NT2/D1 (cell line): ENCODE measurements around the gene WDR7.
"Not testable (repeated sequence)": the region's sequence is repeated elsewhere in the genome, so short reads cannot be mapped to it uniquely, and the experiment has no call there.

ENCODE experiments used
- DNase-seq: peaks from one replicate; pipeline ENCODE4 v3.0.0-alpha.2; 2011; ENCODE audit warnings: low read depth, low spot score
- H3K27me3 ChIP-seq: 2 replicates; pipeline ENCODE4 v1.6.0; 2011; ENCODE audit warnings: mild to moderate bottlenecking; ENCODE audit not compliant: insufficient read length, insufficient read depth
- H3K36me3 ChIP-seq: 2 replicates; pipeline ENCODE4 v1.6.1; 2011; ENCODE audit warnings: mild to moderate bottlenecking, low read length, mixed read lengths; ENCODE audit not compliant: insufficient read depth, insufficient read length
- H3K4me1 ChIP-seq: 2 replicates; pipeline ENCODE4 v1.5.1; 2011; ENCODE audit not compliant: insufficient read depth, insufficient read length
- H3K4me3 ChIP-seq: 2 replicates; pipeline ENCODE4 v1.5.1; 2011; ENCODE audit warnings: low read depth; ENCODE audit not compliant: insufficient read length
- H3K9ac ChIP-seq: 2 replicates; pipeline ENCODE4 v1.6.0; 2011; ENCODE audit warnings: low read depth; ENCODE audit not compliant: insufficient read length
- H3K9me3 ChIP-seq: 2 replicates; pipeline ENCODE4 v1.5.1; 2011; ENCODE audit warnings: mild to moderate bottlenecking, low read length; ENCODE audit not compliant: insufficient read depth
- SUZ12 ChIP-seq: IDR thresholded peaks from 2 replicates; pipeline ENCODE4 v1.6.1; 2011; ENCODE audit not compliant: insufficient read length, insufficient read depth; ENCODE audit errors: extremely low read depth
- YY1 ChIP-seq: IDR thresholded peaks from 2 replicates; pipeline ENCODE4 v1.6.1; 2011; ENCODE audit not compliant: insufficient read length, insufficient read depth
- ZNF274 ChIP-seq: IDR thresholded peaks from 2 replicates; pipeline ENCODE4 v1.6.1; 2011; ENCODE audit warnings: mild to moderate bottlenecking, low read depth, low read length

WDR7 gene

GRCh38 chr18:56645415-56646016 is 5.6 kb upstream of the WDR7 start:
- no peak for TF ChIP-seq ZNF274
- no peak for TF ChIP-seq SUZ12
- no peak for TF ChIP-seq YY1
- no peak overlapping the region for H3K4me3 ChIP-seq
- no peaks in the 10 kb centered on the region for H3K27me3 ChIP-seq
- H3K9ac ChIP-seq: no peak overlapping the region
- peaks cover 2% of the 10 kb centered on the region for H3K36me3 ChIP-seq
- H3K9me3 ChIP-seq: no peaks in the 10 kb centered on the region
- H3K4me1 ChIP-seq: no peaks in the 10 kb centered on the region
- no peak for DNase-seq

- no peaks in the 10 kb centered on the region for H3K4me1 ChIP-seq
- no peak overlapping the region for H3K4me3 ChIP-seq
- H3K36me3 ChIP-seq: peaks cover 2% of the 10 kb centered on the region
- H3K27me3 ChIP-seq: no peaks in the 10 kb centered on the region
- DNase-seq: no peak
- no peak for TF ChIP-seq ZNF274
- TF ChIP-seq YY1: no peak
- no peak for TF ChIP-seq SUZ12
- H3K9ac ChIP-seq: no peak overlapping the region
- no peaks in the 10 kb centered on the region for H3K9me3 ChIP-seq
These were observed 4.1 kb upstream of the WDR7 start for GRCh38 chr18:56647071-56647470.

GRCh38 chr18:56647951-56648893 is 2.9 kb upstream of the WDR7 start:
- no peaks in the 10 kb centered on the region for H3K4me1 ChIP-seq
- no peak for DNase-seq
- peaks cover 2% of the 10 kb centered on the region for H3K36me3 ChIP-seq
- no peaks in the 10 kb centered on the region for H3K9me3 ChIP-seq
- no peak overlapping the region for H3K9ac ChIP-seq
- TF ChIP-seq YY1 (no peak), SUZ12 (no peak), ZNF274 (no peak)
- no peak overlapping the region for H3K4me3 ChIP-seq
- H3K27me3 ChIP-seq: no peaks in the 10 kb centered on the region

- H3K27me3 ChIP-seq: no peaks in the 10 kb centered on the region
- H3K36me3 ChIP-seq: peaks cover 2% of the 10 kb centered on the region
- H3K9ac ChIP-seq: no peak overlapping the region
- H3K4me3 ChIP-seq: no peak overlapping the region
- H3K9me3 ChIP-seq: no peaks in the 10 kb centered on the region
- DNase-seq: no peak
- TF ChIP-seq ZNF274 (no peak), YY1 (no peak), SUZ12 (no peak)
- H3K4me1 ChIP-seq: no peaks in the 10 kb centered on the region
These were observed 1.2 kb upstream of the WDR7 start for GRCh38 chr18:56649996-56650395.

- peak overlapping the region; percentile 83 for H3K9ac ChIP-seq
- peaks cover 2% of the 10 kb centered on the region for H3K36me3 ChIP-seq
- no peaks in the 10 kb centered on the region for H3K27me3 ChIP-seq
- no peak for TF ChIP-seq ZNF274
- no peak for TF ChIP-seq SUZ12
- TF ChIP-seq YY1: no peak
- no peak for DNase-seq
- no peaks in the 10 kb centered on the region for H3K9me3 ChIP-seq
- H3K4me3 ChIP-seq: peak overlapping the region; percentile 81
- no peaks in the 10 kb centered on the region for H3K4me1 ChIP-seq
These were observed 573 bp downstream of the WDR7 start for GRCh38 chr18:56651771-56652092.

GRCh38 chr18:56652802-56653201 is 1.6 kb downstream of the WDR7 start:
- no peak overlapping the region for H3K4me3 ChIP-seq
- no peak overlapping the region for H3K9ac ChIP-seq
- no peak for DNase-seq
- H3K9me3 ChIP-seq: no peaks in the 10 kb centered on the region
- H3K36me3 ChIP-seq: no peaks in the 10 kb centered on the region
- TF ChIP-seq ZNF274: no peak
- no peak for TF ChIP-seq SUZ12
- no peak for TF ChIP-seq YY1
- no peaks in the 10 kb centered on the region for H3K4me1 ChIP-seq
- no peaks in the 10 kb centered on the region for H3K27me3 ChIP-seq

- H3K4me1 ChIP-seq, H3K4me3 ChIP-seq, H3K27me3 ChIP-seq: not testable (repeated sequence)
These were observed 3.1 kb downstream of the WDR7 start for GRCh38 chr18:56654280-56654679.

More at GRCh38 chr18:56654280-56654679, 3.1 kb downstream of the WDR7 start:
- not testable (repeated sequence) for H3K9ac ChIP-seq, DNase-seq, H3K36me3 ChIP-seq, H3K9me3 ChIP-seq
